ENCODE results near the gene OR13G1. TPM values are rescaled to one million over a fixed set of nuclear protein-coding genes. Genes with fewer than 3 reads are reported as not detected.
"Not testable (repeated sequence)": the region's sequence is repeated elsewhere in the genome, so short reads cannot be mapped to it uniquely, and the experiment has no call there.

OR13G1 gene
- total RNA-seq (not detected), total RNA-seq (0 reads per million in 29 experiments)
- not detected for total RNA-seq (2013)

- H3K4me1 Mint-ChIP-seq, result no peaks in the 10 kb centered on the region
- H3K36me3 ChIP-seq (ENCODE audit: control insufficient read depth in 2 of 2, extremely low read depth in 1 of 2, insufficient read depth in 1 of 2, low read length in 1 of 2), result no peaks in the 10 kb centered on the region
- H3K27ac ChIP-seq (ENCODE audit: low read length), result no peak within 1 kb of the TSS
- H3K27me3 Mint-ChIP-seq, result no peaks in the 10 kb centered on the region
- H3K9me3 ChIP-seq, result no peaks in the 10 kb centered on the region
- no CpG with 5 or more reads among the region's 1 CpG for WGBS (ENCODE audit: insufficient coverage)
- H3K4me3 ChIP-seq (ENCODE audit: control insufficient read depth in 1 of 2, extremely low read depth in 1 of 2, low read length in 1 of 2), result no peak within 1 kb of the TSS
- DNase-seq, result no peak
- H3K27me3 ChIP-seq (replicated peaks in 1 of 2; ENCODE audit: control insufficient read depth in 2 of 2, extremely low read depth in 1 of 2, insufficient read depth in 2 of 2, low read length in 1 of 2), result no peaks in the 10 kb centered on the region
- ATAC-seq (replicated peaks in 1 of 4), result no peak
- no peaks in the 10 kb centered on the region for H3K36me3 Mint-ChIP-seq
- CTCF ChIA-PET, result no interaction called here
- POLR2A ChIA-PET, result no interaction called here
- no peak within 1 kb of the TSS for H3K27ac Mint-ChIP-seq
- H3K4me1 ChIP-seq (ENCODE audit: control insufficient read depth in 1 of 2, extremely low read depth in 1 of 2, insufficient read depth in 2 of 2, low read length in 2 of 2), result no peaks in the 10 kb centered on the region
- no peaks in the 10 kb centered on the region for H3K9me3 Mint-ChIP-seq
- no peak within 1 kb of the TSS for H3K4me3 Mint-ChIP-seq
Measured at GRCh38 chr1:247679639-247680038, at the start of gene OR13G1. Gene OR13G1, minus strand, starts transcription at chr1:247679739. Its CDS starts 6,698 bp downstream, at chr1:247673041.

- no peaks in the 10 kb centered on the region for H3K9me3 ChIP-seq
- H3K36me3 ChIP-seq (ENCODE audit: control insufficient read depth in 2 of 2, extremely low read depth in 1 of 2, insufficient read depth in 1 of 2, low read length in 1 of 2), result no peaks in the 10 kb centered on the region
- H3K4me3 ChIP-seq (ENCODE audit: control insufficient read depth in 1 of 2, extremely low read depth in 1 of 2, low read length in 1 of 2), result no peak overlapping the region
- Mint-ChIP-seq H3K9me3 (peaks cover 15 to 17% (median 16%) of the 10 kb centered on the region in 3 donors), H3K4me3 (no peak overlapping the region), H3K27me3 (no peaks in the 10 kb centered on the region), H3K36me3 (no peaks in the 10 kb centered on the region), H3K4me1 (no peaks in the 10 kb centered on the region), H3K27ac (no peak overlapping the region)
- H3K27me3 ChIP-seq (replicated peaks in 1 of 2; ENCODE audit: control insufficient read depth in 2 of 2, extremely low read depth in 1 of 2, insufficient read depth in 2 of 2, low read length in 1 of 2), result no peaks in the 10 kb centered on the region
- no peak for DNase-seq
- CTCF ChIA-PET, result no interaction called here
- no CpG with 5 or more reads among the region's 4 CpGs for WGBS (ENCODE audit: insufficient coverage)
- no peak for ATAC-seq (replicated peaks in 1 of 4)
- POLR2A ChIA-PET, result no interaction called here
- H3K4me1 ChIP-seq (ENCODE audit: control insufficient read depth in 1 of 2, extremely low read depth in 1 of 2, insufficient read depth in 2 of 2, low read length in 2 of 2), result no peaks in the 10 kb centered on the region
- H3K27ac ChIP-seq (ENCODE audit: low read length), result no peak overlapping the region
Measured at GRCh38 chr1:247721222-247721621, 41.7 kb upstream of the OR13G1 start.

GRCh38 chr1:247716546-247716945 lies 37.0 kb upstream of the OR13G1 start, which contains the start of gene OR6F1:
Gene OR6F1, minus strand, starts transcription at chr1:247716646. Its CDS starts 3,891 bp downstream, at chr1:247712755.
- Histone ChIP-seq H3K27me3 (replicated peaks in 1 of 2; ENCODE audit: control insufficient read depth in 2 of 2, extremely low read depth in 1 of 2, insufficient read depth in 2 of 2, low read length in 1 of 2) (no peaks in the 10 kb centered on the region), H3K4me3 (ENCODE audit: control insufficient read depth in 1 of 2, extremely low read depth in 1 of 2, low read length in 1 of 2) (no peak within 1 kb of the TSS), H3K9me3 (no peaks in the 10 kb centered on the region), H3K36me3 (ENCODE audit: control insufficient read depth in 2 of 2, extremely low read depth in 1 of 2, insufficient read depth in 1 of 2, low read length in 1 of 2) (no peaks in the 10 kb centered on the region), H3K27ac (ENCODE audit: low read length) (no peak within 1 kb of the TSS), H3K4me1 (ENCODE audit: control insufficient read depth in 1 of 2, extremely low read depth in 1 of 2, insufficient read depth in 2 of 2, low read length in 2 of 2) (no peaks in the 10 kb centered on the region)
- no peak for ATAC-seq (replicated peaks in 1 of 4)
- POLR2A ChIA-PET, result no interaction called here
- Mint-ChIP-seq H3K4me1 (no peaks in the 10 kb centered on the region), H3K27me3 (peaks cover 0 to 6% of the 10 kb centered on the region in 2 donors), H3K27ac (no peak within 1 kb of the TSS), H3K4me3 (no peak within 1 kb of the TSS), H3K36me3 (no peaks in the 10 kb centered on the region), H3K9me3 (peaks cover 0 to 8% (median 8%) of the 10 kb centered on the region in 3 donors)
- CTCF ChIA-PET, result no interaction called here
- WGBS (ENCODE audit: insufficient coverage), result no CpG with 5 or more reads among the region's 3 CpGs
- no peak for DNase-seq

GRCh38 chr1:247713753-247714152 lies 34.2 kb upstream of the OR13G1 start:
- H3K27ac Mint-ChIP-seq, result no peak overlapping the region
- WGBS (ENCODE audit: insufficient coverage), result 99% methylated on average over 7 of the region's 7 CpGs
- ATAC-seq (replicated peaks in 1 of 4) (no peak), DNase-seq (no peak)
- H3K4me1 Mint-ChIP-seq, result no peaks in the 10 kb centered on the region
- Histone ChIP-seq H3K27ac (ENCODE audit: low read length) (no peak overlapping the region), H3K4me3 (ENCODE audit: control insufficient read depth in 1 of 2, extremely low read depth in 1 of 2, low read length in 1 of 2) (no peak overlapping the region), H3K36me3 (ENCODE audit: control insufficient read depth in 2 of 2, extremely low read depth in 1 of 2, insufficient read depth in 1 of 2, low read length in 1 of 2) (no peaks in the 10 kb centered on the region), H3K4me1 (ENCODE audit: control insufficient read depth in 1 of 2, extremely low read depth in 1 of 2, insufficient read depth in 2 of 2, low read length in 2 of 2) (no peaks in the 10 kb centered on the region), H3K9me3 (no peaks in the 10 kb centered on the region), H3K27me3 (replicated peaks in 1 of 2; ENCODE audit: control insufficient read depth in 2 of 2, extremely low read depth in 1 of 2, insufficient read depth in 2 of 2, low read length in 1 of 2) (no peaks in the 10 kb centered on the region)
- H3K4me3 Mint-ChIP-seq, result no peak overlapping the region
- H3K9me3 Mint-ChIP-seq, result peaks cover 0 to 4% (median 0%) of the 10 kb centered on the region in 3 donors
- no peaks in the 10 kb centered on the region for H3K36me3 Mint-ChIP-seq
- peaks cover 0 to 6% of the 10 kb centered on the region in 2 donors for H3K27me3 Mint-ChIP-seq
- CTCF ChIA-PET, result no interaction called here
- POLR2A ChIA-PET, result no interaction called here

GRCh38 chr1:247710681-247711080 lies 31.1 kb upstream of the OR13G1 start:
- H3K4me1 Mint-ChIP-seq; H3K9me3 Mint-ChIP-seq; H3K27me3 ChIP-seq (replicated peaks in 1 of 2; ENCODE audit: control insufficient read depth in 2 of 2, extremely low read depth in 1 of 2, insufficient read depth in 2 of 2, low read length in 1 of 2); H3K4me3 Mint-ChIP-seq; H3K36me3 ChIP-seq (ENCODE audit: control insufficient read depth in 2 of 2, extremely low read depth in 1 of 2, insufficient read depth in 1 of 2, low read length in 1 of 2); H3K9me3 ChIP-seq; DNase-seq; H3K27ac ChIP-seq (ENCODE audit: low read length); H3K27ac Mint-ChIP-seq; POLR2A ChIA-PET; H3K4me1 ChIP-seq (ENCODE audit: control insufficient read depth in 1 of 2, extremely low read depth in 1 of 2, insufficient read depth in 2 of 2, low read length in 2 of 2); H3K27me3 Mint-ChIP-seq; CTCF ChIA-PET; H3K4me3 ChIP-seq (ENCODE audit: control insufficient read depth in 1 of 2, extremely low read depth in 1 of 2, low read length in 1 of 2); ATAC-seq (replicated peaks in 1 of 4); H3K36me3 Mint-ChIP-seq: not testable (repeated sequence)
- 100% methylated on average over 1 of the region's 8 CpGs for WGBS (ENCODE audit: insufficient coverage)

- H3K36me3 Mint-ChIP-seq, result no peaks in the 10 kb centered on the region
- DNase-seq (no peak), ATAC-seq (replicated peaks in 1 of 4) (no peak)
- no CpG with 5 or more reads among the region's 1 CpG for WGBS (ENCODE audit: insufficient coverage)
- ChIA-PET CTCF (no interaction called here), POLR2A (no interaction called here)
- no peak overlapping the region for H3K27ac Mint-ChIP-seq
- Histone ChIP-seq H3K27me3 (replicated peaks in 1 of 2; ENCODE audit: control insufficient read depth in 2 of 2, extremely low read depth in 1 of 2, insufficient read depth in 2 of 2, low read length in 1 of 2) (no peaks in the 10 kb centered on the region), H3K27ac (ENCODE audit: low read length) (no peak overlapping the region), H3K4me3 (ENCODE audit: control insufficient read depth in 1 of 2, extremely low read depth in 1 of 2, low read length in 1 of 2) (no peak overlapping the region), H3K9me3 (no peaks in the 10 kb centered on the region), H3K4me1 (ENCODE audit: control insufficient read depth in 1 of 2, extremely low read depth in 1 of 2, insufficient read depth in 2 of 2, low read length in 2 of 2) (no peaks in the 10 kb centered on the region), H3K36me3 (ENCODE audit: control insufficient read depth in 2 of 2, extremely low read depth in 1 of 2, insufficient read depth in 1 of 2, low read length in 1 of 2) (no peaks in the 10 kb centered on the region)
- no peaks in the 10 kb centered on the region for H3K27me3 Mint-ChIP-seq
- no peak overlapping the region for H3K4me3 Mint-ChIP-seq
- H3K4me1 Mint-ChIP-seq, result no peaks in the 10 kb centered on the region
- peaks cover 0 to 6% (median 3%) of the 10 kb centered on the region in 3 donors for H3K9me3 Mint-ChIP-seq
Measured at GRCh38 chr1:247701338-247701737, 21.8 kb upstream of the OR13G1 start.

GRCh38 chr1:247681288-247681897 lies 1.9 kb upstream of the OR13G1 start:
- Histone ChIP-seq H3K4me3 (ENCODE audit: control insufficient read depth in 1 of 2, extremely low read depth in 1 of 2, low read length in 1 of 2) (no peak overlapping the region), H3K27ac (ENCODE audit: low read length) (no peak overlapping the region), H3K27me3 (replicated peaks in 1 of 2; ENCODE audit: control insufficient read depth in 2 of 2, extremely low read depth in 1 of 2, insufficient read depth in 2 of 2, low read length in 1 of 2) (no peaks in the 10 kb centered on the region), H3K36me3 (ENCODE audit: control insufficient read depth in 2 of 2, extremely low read depth in 1 of 2, insufficient read depth in 1 of 2, low read length in 1 of 2) (no peaks in the 10 kb centered on the region), H3K9me3 (no peaks in the 10 kb centered on the region), H3K4me1 (ENCODE audit: control insufficient read depth in 1 of 2, extremely low read depth in 1 of 2, insufficient read depth in 2 of 2, low read length in 2 of 2) (no peaks in the 10 kb centered on the region)
- Mint-ChIP-seq H3K27ac (no peak overlapping the region), H3K36me3 (no peaks in the 10 kb centered on the region), H3K4me3 (no peak overlapping the region), H3K4me1 (no peaks in the 10 kb centered on the region), H3K27me3 (no peaks in the 10 kb centered on the region), H3K9me3 (no peaks in the 10 kb centered on the region)
- no peak for ATAC-seq (replicated peaks in 1 of 4)
- DNase-seq, result peak in 9 of 35 experiments; percentile 0 to 44 (median 4)
- POLR2A ChIA-PET, result no interaction called here
- CTCF ChIA-PET, result no interaction called here
- no CpG with 5 or more reads among the region's 7 CpGs for WGBS (ENCODE audit: insufficient coverage)

Measured in T-cell (primary cell).